H9 (cell line): Measurements from ENCODE around the gene SPRYD7. TPM values are rescaled to one million over a fixed set of nuclear protein-coding genes. Genes with fewer than 3 reads are reported as not detected.
"Not testable (repeated sequence)": the region's sequence is repeated elsewhere in the genome, so short reads cannot be mapped to it uniquely, and the experiment has no call there.

Source experiments
- DNase-seq: peaks from one replicate; pipeline ENCODE4 v3.0.0-alpha.2; 2017
- H2AFZ ChIP-seq: one replicate; pipeline ENCODE4 v1.6.1; 2013; ENCODE audit warnings: mild to moderate bottlenecking, low read length, control low read depth, moderate library complexity
- H2AK5ac ChIP-seq: 2 replicates; pipeline ENCODE4 v1.6.1; 2013; ENCODE audit warnings: low read length, control low read depth, mixed read lengths; ENCODE audit not compliant: insufficient read length
- H2BK120ac ChIP-seq: one replicate; pipeline ENCODE4 v1.6.1; 2013; ENCODE audit warnings: low read depth, mild to moderate bottlenecking, low read length, control low read depth, inconsistent platforms; ENCODE audit not compliant: poor library complexity, severe bottlenecking
- H2BK12ac ChIP-seq: 2 replicates; pipeline ENCODE4 v1.6.1; 2013; ENCODE audit warnings: low read length, control low read depth, mixed read lengths, low read depth; ENCODE audit not compliant: insufficient read length
- H2BK15ac ChIP-seq: 2 replicates; pipeline ENCODE4 v1.6.1; 2013; ENCODE audit warnings: low read depth, low read length, control low read depth
- H2BK20ac ChIP-seq: one replicate; pipeline ENCODE4 v1.6.1; 2013; ENCODE audit warnings: low read depth, mild to moderate bottlenecking, low read length, control low read depth, inconsistent platforms; ENCODE audit not compliant: poor library complexity, severe bottlenecking
- H2BK5ac ChIP-seq: 2 replicates; pipeline ENCODE4 v1.6.1; 2013; ENCODE audit warnings: low read length, control low read depth, mixed read lengths; ENCODE audit not compliant: insufficient read length
- H3K14ac ChIP-seq: 2 replicates; pipeline ENCODE4 v1.6.1; 2013; ENCODE audit warnings: low read length, control low read depth; ENCODE audit not compliant: insufficient read depth
- H3K18ac ChIP-seq: 2 replicates; pipeline ENCODE4 v1.6.1; 2013; ENCODE audit warnings: low read depth, mild to moderate bottlenecking, mixed read lengths, low read length, control low read depth; ENCODE audit not compliant: insufficient read length
- H3K23ac ChIP-seq: 2 replicates; pipeline ENCODE4 v1.6.1; 2013; ENCODE audit warnings: low read length, control low read depth, mixed read lengths, low read depth; ENCODE audit not compliant: insufficient read length
- H3K23me2 ChIP-seq: 2 replicates; pipeline ENCODE4 v1.6.1; 2013; ENCODE audit warnings: low read depth, mild to moderate bottlenecking, mixed read lengths, low read length, control low read depth; ENCODE audit not compliant: insufficient read length, poor library complexity, severe bottlenecking
- H3K27ac ChIP-seq: 2 replicates; pipeline ENCODE4 v1.5.1; 2013; ENCODE audit warnings: low read length, control low read depth, mixed read lengths, low read depth; ENCODE audit not compliant: insufficient read length
- H3K27me3 ChIP-seq: 2 replicates; pipeline ENCODE4 v1.6.1; 2013; ENCODE audit warnings: low read length, control low read depth, inconsistent platforms; ENCODE audit not compliant: insufficient read depth
- H3K4ac ChIP-seq: 2 replicates; pipeline ENCODE4 v1.6.1; 2013; ENCODE audit warnings: low read depth, mild to moderate bottlenecking, control low read depth, inconsistent platforms, low read length, moderate library complexity
- H3K4me1 ChIP-seq: 2 replicates; pipeline ENCODE4 v1.6.1; 2013; ENCODE audit warnings: low read length, control low read depth, inconsistent platforms; ENCODE audit not compliant: insufficient read depth
- H3K4me2 ChIP-seq: 2 replicates; pipeline ENCODE4 v1.6.1; 2013; ENCODE audit warnings: low read length, control low read depth, mixed read lengths; ENCODE audit not compliant: insufficient read length, insufficient read depth
- H3K56ac ChIP-seq: 2 replicates; pipeline ENCODE4 v1.6.1; 2013; ENCODE audit warnings: low read depth, mild to moderate bottlenecking, mixed read lengths, low read length, control low read depth; ENCODE audit not compliant: insufficient read length
- H3K79me1 ChIP-seq: 2 replicates; pipeline ENCODE4 v1.6.1; 2013; ENCODE audit warnings: low read depth, mild to moderate bottlenecking, moderate library complexity, low read length, control low read depth, inconsistent platforms; ENCODE audit not compliant: insufficient read depth, poor library complexity, severe bottlenecking
- H3K79me2 ChIP-seq: 2 replicates; pipeline ENCODE4 v1.6.1; 2013; ENCODE audit warnings: low read length, control low read depth, inconsistent platforms; ENCODE audit not compliant: insufficient read depth
- H3K9ac ChIP-seq: 2 replicates; pipeline ENCODE4 v1.6.1; 2013; ENCODE audit warnings: low read length, control low read depth, mixed read lengths; ENCODE audit not compliant: insufficient read length; ENCODE audit errors: extremely low read depth
- H3K9me3 ChIP-seq: one replicate; pipeline ENCODE4 v1.6.1; 2013; ENCODE audit warnings: low read depth, low read length, inconsistent platforms; ENCODE audit not compliant: control insufficient read depth
- H3T11ph ChIP-seq: one replicate; pipeline ENCODE4 v1.6.1; 2013; ENCODE audit warnings: mild to moderate bottlenecking, low read length, control low read depth, inconsistent platforms
- H4K20me1 ChIP-seq: one replicate; pipeline ENCODE4 v1.6.1; 2013; ENCODE audit not compliant: control insufficient read depth, insufficient read length, insufficient read depth
- H4K5ac ChIP-seq: 2 replicates; pipeline ENCODE4 v1.6.1; 2013; ENCODE audit warnings: low read depth, mild to moderate bottlenecking, mixed read lengths, low read length, control low read depth; ENCODE audit not compliant: insufficient read length
- H4K8ac ChIP-seq: replicated peaks from 2 replicates; pipeline ENCODE4 v1.6.1; 2013; ENCODE audit warnings: low read length, control low read depth, mixed read lengths, low read depth; ENCODE audit not compliant: insufficient read length
- H4K91ac ChIP-seq: 2 replicates; pipeline ENCODE4 v1.6.1; 2013; ENCODE audit warnings: low read depth, mild to moderate bottlenecking, moderate library complexity, mixed read lengths, low read length, control low read depth; ENCODE audit not compliant: insufficient read length
- H3K27ac Mint-ChIP-seq, 3 experiments: 2 replicates in 2 of 3; 3 replicates in 1 of 3; pipeline ENCODE4 v1.8.0; 2020 to 2021; ENCODE audit warnings: mixed read lengths in 3 of 3, mild to moderate bottlenecking in 1 of 3, moderate library complexity in 1 of 3
- H3K27me3 Mint-ChIP-seq: 2 replicates; pipeline ENCODE4 v1.8.0; 2021; ENCODE audit warnings: low read depth, mild to moderate bottlenecking, moderate library complexity, mixed read lengths
- H3K36me3 Mint-ChIP-seq, 3 experiments: 2 replicates in 2 of 3; 3 replicates in 1 of 3; pipeline ENCODE4 v1.8.0; 2020 to 2021; ENCODE audit warnings: low read depth in 3 of 3, mixed read lengths in 3 of 3; ENCODE audit not compliant: insufficient read depth in 1 of 3
- H3K4me1 Mint-ChIP-seq, 2 experiments: 2 replicates each; pipeline ENCODE4 v1.8.0; 2020; ENCODE audit warnings: mixed read lengths in 2 of 2
- H3K4me3 Mint-ChIP-seq, 2 experiments: 2 replicates in 1 of 2; 3 replicates in 1 of 2; pipeline ENCODE4 v1.8.0; 2020 to 2021; ENCODE audit warnings: mild to moderate bottlenecking in 2 of 2, mixed read lengths in 2 of 2, moderate library complexity in 1 of 2
- H3K9me3 Mint-ChIP-seq, 2 experiments: 2 replicates in 1 of 2; 3 replicates in 1 of 2; pipeline ENCODE4 v1.8.0; 2020; ENCODE audit warnings: mild to moderate bottlenecking in 2 of 2, mixed read lengths in 2 of 2, moderate library complexity in 1 of 2
- WGBS: extraction: QIAGEN DNeasy Blood & Tissue Kit; methylation state at CpG from one replicate; pipeline ENCODE4 v1.1.7; 2013; ENCODE audit warnings: missing lambda C conversion rate, low lambda C conversion rate, mixed read lengths; ENCODE audit not compliant: insufficient read length; ENCODE audit errors: extremely low coverage; 5-methylcytosine and 5-hydroxymethylcytosine counted together
- total RNA-seq: library from RNA; stranded (reverse); gene quantifications from 2 replicates; pipeline ENCODE4 v1.2.1, GENCODE V29; 2021

The SPRYD7 gene
- total RNA-seq, 1 experiment from 2014 or later, result 1.8 TPM

GRCh38 chr13:49918106-49918505 lies 18.0 kb downstream of the SPRYD7 start:
- H3K79me2 ChIP-seq, H2AK5ac ChIP-seq, H3K23me2 ChIP-seq, H4K8ac ChIP-seq, H3K27me3 Mint-ChIP-seq, H3K56ac ChIP-seq, H3K4ac ChIP-seq, H3K4me3 Mint-ChIP-seq, H3K18ac ChIP-seq, H3K9me3 ChIP-seq, H3K27ac Mint-ChIP-seq, H4K5ac ChIP-seq, H2BK5ac ChIP-seq, H2BK20ac ChIP-seq, H3K9me3 Mint-ChIP-seq, H2BK120ac ChIP-seq, H3K27ac ChIP-seq, H4K20me1 ChIP-seq, H2AFZ ChIP-seq, H3K4me1 Mint-ChIP-seq, H3K14ac ChIP-seq, H3K4me2 ChIP-seq, H3K9ac ChIP-seq, H2BK12ac ChIP-seq, H4K91ac ChIP-seq, H3T11ph ChIP-seq, H3K79me1 ChIP-seq, H3K4me1 ChIP-seq, H3K23ac ChIP-seq, H2BK15ac ChIP-seq, DNase-seq, H3K27me3 ChIP-seq: not testable (repeated sequence)
- no CpG with 5 or more reads among the region's 8 CpGs for WGBS
- H3K36me3 Mint-ChIP-seq, result peaks cover 9 to 16% (median 10%) of the 10 kb centered on the region in 3 experiments; a peak in 6 of 7 replicates
